Adipose tissue (tissue), 3 donors: ENCODE measurements around the gene IFT80. TPM values are rescaled to one million over a fixed set of nuclear protein-coding genes. Genes with fewer than 3 reads are reported as not detected.
"Not testable (repeated sequence)": the region's sequence is repeated elsewhere in the genome, so short reads cannot be mapped to it uniquely, and the experiment has no call there.

Experiments
- H3K27ac ChIP-seq: one replicate; pipeline ENCODE4 v1.5.1; 2013; ENCODE audit warnings: low read depth, low read length
- WGBS, 3 donors: extraction: QIAGEN DNeasy Blood & Tissue Kit; methylation state at CpG; one replicate each; pipeline ENCODE4 v1.1.7; 2013; 5-methylcytosine and 5-hydroxymethylcytosine counted together
- polyA plus RNA-seq, 3 donors: library from polyadenylated mRNA; stranded (reverse); fragments of 200-250 nt; gene quantifications; one replicate each; pipeline ENCODE4 v1.2.3, GENCODE V29; 2013
- donor health status: healthy with polysubstance abuse.
- donor health status: Bipolar disorder and iron deficiency.
- donor health status: healthy.

IFT80 gene
- polyA plus RNA-seq, 3 donors: 6.4 to 13.8 (median 7.4) TPM

- H3K27ac ChIP-seq: no peak overlapping the region
- 90 to 95% (median 93%) methylated on average over 2 of the region's 2 CpGs for WGBS, 3 donors
Observed at GRCh38 chr3:160373655-160374054, 25.4 kb downstream of the IFT80 start.

- H3K27ac ChIP-seq: no peak overlapping the region
Observed at GRCh38 chr3:160372780-160373179, 26.2 kb downstream of the IFT80 start.

GRCh38 chr3:160370987-160371857 is 27.8 kb downstream of the IFT80 start:
- no peak overlapping the region for H3K27ac ChIP-seq
- WGBS, 3 donors: 91 to 97% (median 97%) methylated on average over 6 of the region's 6 CpGs

GRCh38 chr3:160369784-160370183 is 29.2 kb downstream of the IFT80 start:
- no peak overlapping the region for H3K27ac ChIP-seq
- WGBS, 3 donors: 67 to 88% (median 78%) methylated on average over 1 of the region's 1 CpG

- 54 to 83% (median 58%) methylated on average over 2 of the region's 2 CpGs for WGBS, 3 donors
- no peak overlapping the region for H3K27ac ChIP-seq
Observed at GRCh38 chr3:160368804-160369203, 30.2 kb downstream of the IFT80 start.

GRCh38 chr3:160365869-160366522 is 33.0 kb downstream of the IFT80 start:
- no peak overlapping the region for H3K27ac ChIP-seq
- 94 to 100% (median 95%) methylated on average over 1 of the region's 1 CpG for WGBS, 3 donors

GRCh38 chr3:160362896-160363295 is 36.1 kb downstream of the IFT80 start:
- 49 to 64% (median 49%) methylated on average over 2 of the region's 2 CpGs for WGBS, 3 donors
- H3K27ac ChIP-seq: not testable (repeated sequence)

GRCh38 chr3:160355826-160356225 is 43.2 kb downstream of the IFT80 start:
- no peak overlapping the region for H3K27ac ChIP-seq
- 91 to 96% (median 94%) methylated on average over 4 of the region's 4 CpGs for WGBS, 3 donors

- 62 to 76% (median 68%) methylated on average over 2 of the region's 2 CpGs for WGBS, 3 donors
- no peak overlapping the region for H3K27ac ChIP-seq
Observed at GRCh38 chr3:160346511-160346910, 52.5 kb downstream of the IFT80 start.

- WGBS, 3 donors: 11 to 32% (median 23%) methylated on average over 1 of the region's 1 CpG
Observed at GRCh38 chr3:160343132-160343531, 55.9 kb downstream of the IFT80 start.

GRCh38 chr3:160340351-160340750 is 58.7 kb downstream of the IFT80 start:
- WGBS, 3 donors: 86 to 96% (median 88%) methylated on average over 2 of the region's 2 CpGs
- H3K27ac ChIP-seq: no peak overlapping the region

More at GRCh38 chr3:160343132-160343531, 55.9 kb downstream of the IFT80 start:
- H3K27ac ChIP-seq: no peak overlapping the region

- no peak overlapping the region for H3K27ac ChIP-seq
- 75 to 90% (median 84%) methylated on average over 3 of the region's 3 CpGs for WGBS, 3 donors
Observed at GRCh38 chr3:160331127-160331937, 67.7 kb downstream of the IFT80 start.

GRCh38 chr3:160330690-160331089 is 68.3 kb downstream of the IFT80 start:
- no peak overlapping the region for H3K27ac ChIP-seq

- no peak overlapping the region for H3K27ac ChIP-seq
- 64 to 83% (median 82%) methylated on average over 1 of the region's 1 CpG for WGBS, 3 donors
Observed at GRCh38 chr3:160330109-160330508, 68.9 kb downstream of the IFT80 start.

- not testable (repeated sequence) for H3K27ac ChIP-seq
- 77 to 87% (median 85%) methylated on average over 2 of the region's 2 CpGs for WGBS, 3 donors
Observed at GRCh38 chr3:160326286-160326685, 72.7 kb downstream of the IFT80 start.

GRCh38 chr3:160321821-160322220 is 77.2 kb downstream of the IFT80 start:
- WGBS, 3 donors: 100% methylated on average over 1 of the region's 1 CpG; no CpG with 5 or more reads in 1 of the 3 donors

GRCh38 chr3:160319322-160319721 is 79.7 kb downstream of the IFT80 start:
- H3K27ac ChIP-seq: no peak overlapping the region

More at GRCh38 chr3:160321821-160322220, 77.2 kb downstream of the IFT80 start:
- not testable (repeated sequence) for H3K27ac ChIP-seq

- H3K27ac ChIP-seq: no peak overlapping the region
Observed at GRCh38 chr3:160314995-160315394, 84.0 kb downstream of the IFT80 start.

- no peak overlapping the region for H3K27ac ChIP-seq
- 89 to 98% (median 96%) methylated on average over 5 of the region's 5 CpGs for WGBS, 3 donors
Observed at GRCh38 chr3:160312014-160312624, 86.9 kb downstream of the IFT80 start.
